Common myeloid progenitor, CD34-positive (primary cell): ENCODE data around the gene CEP135.

Experiments
- CTCF ChIA-PET: fragments of 350-600 bp; sonication (Branson Sonifier 250); formaldehyde crosslinking; loops from one replicate; lab custom pipeline; 2021; ENCODE audit warnings: antibody characterized with exemption; lab: Charles Lee
- POLR2A ChIA-PET: fragments of 350-600 bp; sonication (Branson Sonifier 250); formaldehyde crosslinking; loops from one replicate; lab custom pipeline; 2021; ENCODE audit warnings: antibody characterized with exemption; lab: Charles Lee
- DNase-seq, 3 donors: peaks; one replicate each; pipeline versions ENCODE4 v3.0.0 to v3.0.0-alpha.2; 2013
- H3K27ac ChIP-seq, 2 experiments: 1 replicate in 1 of 2; 2 replicates in 1 of 2; pipeline ENCODE4 v1.7.0; 2013; ENCODE audit warnings: inconsistent platforms in 2 of 2, low read length in 2 of 2, mild to moderate bottlenecking in 2 of 2, low read depth in 1 of 2, moderate library complexity in 1 of 2; ENCODE audit not compliant: severe bottlenecking in 2 of 2, insufficient read depth in 1 of 2, poor library complexity in 1 of 2
- H3K27me3 ChIP-seq, 5 experiments: replicated peaks in 2 of 5; 1 replicate in 3 of 5; 2 replicates in 2 of 5; pipeline versions ENCODE4 v1.6.1 to v1.7.0; 2013; ENCODE audit warnings: low read length in 4 of 5, mild to moderate bottlenecking in 2 of 5, moderate library complexity in 2 of 5, inconsistent platforms in 1 of 5; ENCODE audit not compliant: insufficient read depth in 5 of 5, control insufficient read depth in 4 of 5
- H3K36me3 ChIP-seq, 4 experiments: 1 replicate in 2 of 4; 2 replicates in 2 of 4; pipeline versions ENCODE4 v1.6.1 to v1.7.0; 2013; ENCODE audit warnings: low read length in 3 of 4, control low read depth in 1 of 4, mild to moderate bottlenecking in 1 of 4; ENCODE audit not compliant: control insufficient read depth in 4 of 4, insufficient read depth in 4 of 4
- H3K4me1 ChIP-seq, 4 experiments: 1 replicate in 3 of 4; 2 replicates in 1 of 4; pipeline versions ENCODE4 v1.6.1 to v1.7.1; 2013; ENCODE audit warnings: low read length in 3 of 4, mild to moderate bottlenecking in 3 of 4, control low read depth in 1 of 4, inconsistent platforms in 1 of 4, moderate library complexity in 1 of 4; ENCODE audit not compliant: control insufficient read depth in 4 of 4, insufficient read depth in 4 of 4; ENCODE audit errors: control extremely low read depth in 1 of 4
- H3K4me3 ChIP-seq, 7 experiments: 1 replicate in 4 of 7; 2 replicates in 3 of 7; pipeline versions ENCODE4 v1.5.1 to v1.7.0; 2013; ENCODE audit warnings: mild to moderate bottlenecking in 7 of 7, low read length in 6 of 7, moderate library complexity in 6 of 7, inconsistent platforms in 2 of 7, low read depth in 2 of 7, control low read depth in 1 of 7; ENCODE audit not compliant: insufficient read depth in 4 of 7, control insufficient read depth in 1 of 7; ENCODE audit errors: extremely low read depth in 1 of 7
- H3K9me3 ChIP-seq, 5 experiments: 1 replicate in 4 of 5; 2 replicates in 1 of 5; pipeline versions ENCODE4 v1.6.1 to v1.7.1; 2013; ENCODE audit warnings: low read length in 4 of 5, mild to moderate bottlenecking in 2 of 5, inconsistent platforms in 1 of 5, low read depth in 1 of 5, moderate library complexity in 1 of 5; ENCODE audit not compliant: control insufficient read depth in 4 of 5, insufficient read depth in 2 of 5; ENCODE audit errors: control extremely low read depth in 1 of 5
- WGBS: methylation state at CpG from one replicate; pipeline ENCODE4 v1.1.5; 2013; ENCODE audit not compliant: insufficient coverage; 5-methylcytosine and 5-hydroxymethylcytosine counted together

The CEP135 gene

DNA sequence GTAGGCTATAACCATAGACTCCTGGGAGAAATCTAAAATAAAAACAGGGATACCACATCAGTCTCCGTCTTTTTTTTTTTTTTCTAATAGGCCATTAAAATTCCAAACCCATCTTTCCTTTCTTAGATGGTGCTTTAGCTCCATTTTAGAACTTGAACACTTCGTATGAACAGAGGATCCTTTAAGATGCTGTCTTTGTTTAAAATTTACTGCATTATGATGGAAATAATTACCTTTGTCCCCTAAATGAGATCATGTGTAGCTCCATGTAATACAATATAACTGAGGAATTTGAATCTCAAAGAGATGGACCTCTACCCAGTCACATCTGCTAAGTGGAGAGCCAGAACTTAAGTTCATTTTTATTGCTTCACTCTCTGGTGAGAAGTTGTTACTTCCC lies 47.9 kb downstream of the CEP135 start:
- Histone ChIP-seq H3K27me3 (no peaks in the 10 kb centered on the region), H3K36me3 (peaks cover 34 to 50% (median 41%) of the 10 kb centered on the region in 4 experiments), H3K9me3 (peaks cover 0 to 5% (median 0%) of the 10 kb centered on the region in 5 experiments), H3K4me1 (no peaks in the 10 kb centered on the region), H3K4me3 (no peak overlapping the region), H3K27ac (no peak overlapping the region)
- ChIA-PET CTCF (interaction anchor here (0.5 kb wide), 1 partner anchor 96 kb away, joined by 3 read pairs; no protein-coding TSS in a partner anchor), POLR2A (interaction anchor here (1.0 kb wide), 1 partner anchor 13 kb away, joined by 3 read pairs; no protein-coding TSS in a partner anchor)
- DNase-seq = no peak
- WGBS = 100% methylated on average over 1 of the region's 2 CpGs

DNA sequence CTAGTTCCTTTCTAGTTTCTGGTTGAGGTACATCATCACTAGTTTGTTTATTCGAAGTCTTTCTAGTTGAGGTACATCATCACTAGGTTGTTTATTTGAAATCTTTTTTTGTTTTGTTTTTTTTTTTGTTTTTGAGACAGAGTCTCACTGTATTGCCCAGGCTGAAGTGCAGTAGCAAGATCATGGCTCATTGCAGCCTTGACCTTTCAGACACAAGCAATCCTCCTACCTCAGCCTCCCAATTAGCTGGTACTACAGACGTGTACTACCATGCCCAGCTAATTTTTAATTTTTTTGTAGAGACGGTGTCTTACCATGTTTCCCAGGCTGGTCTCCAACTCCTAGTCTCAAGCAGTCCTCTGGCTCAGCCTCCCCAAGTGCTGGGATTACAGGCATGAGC lies 54.9 kb downstream of the CEP135 start:
- Histone ChIP-seq H3K4me1 (peaks cover 0 to 3% (median 0%) of the 10 kb centered on the region in 4 experiments), H3K27me3 (no peaks in the 10 kb centered on the region), H3K4me3 (no peak overlapping the region), H3K36me3 (peaks cover 14 to 72% (median 35%) of the 10 kb centered on the region in 4 experiments), H3K9me3 (peaks cover 0 to 16% (median 2%) of the 10 kb centered on the region in 5 experiments), H3K27ac (no peak overlapping the region)
- CTCF ChIA-PET = no interaction called here
- WGBS = 100% methylated on average over 3 of the region's 3 CpGs
- DNase-seq = no peak
- POLR2A ChIA-PET = no interaction called here

DNA sequence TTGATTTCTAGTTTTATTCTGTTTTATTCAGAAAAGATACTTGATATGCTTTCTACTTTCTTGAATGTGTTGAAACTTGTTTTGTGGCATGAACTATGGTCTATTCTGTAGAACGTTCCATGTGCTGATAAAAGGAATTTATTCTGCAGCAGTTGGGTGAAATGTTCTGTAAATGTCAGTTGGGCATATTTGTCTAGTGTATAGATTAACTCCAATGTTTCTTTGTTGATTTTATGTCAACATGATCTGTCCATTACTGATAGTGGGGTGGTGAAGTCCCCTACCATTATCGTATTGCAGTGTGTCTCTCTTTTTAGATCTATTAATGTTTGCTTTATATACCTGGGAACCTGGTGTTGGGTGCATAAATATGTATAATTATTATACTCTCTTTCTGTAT lies 55.5 kb downstream of the CEP135 start:
- POLR2A ChIA-PET = no interaction called here
- Histone ChIP-seq H3K4me1 (peaks cover 0 to 3% (median 0%) of the 10 kb centered on the region in 4 experiments), H3K27ac (no peak overlapping the region), H3K36me3 (peaks cover 13 to 71% (median 32%) of the 10 kb centered on the region in 4 experiments), H3K4me3 (no peak overlapping the region), H3K27me3 (no peaks in the 10 kb centered on the region), H3K9me3 (peaks cover 0 to 16% (median 2%) of the 10 kb centered on the region in 5 experiments)
- DNase-seq = peak in 1 of 3 donors; percentile 28
- WGBS = 100% methylated on average over 1 of the region's 2 CpGs
- CTCF ChIA-PET = no interaction called here

DNA sequence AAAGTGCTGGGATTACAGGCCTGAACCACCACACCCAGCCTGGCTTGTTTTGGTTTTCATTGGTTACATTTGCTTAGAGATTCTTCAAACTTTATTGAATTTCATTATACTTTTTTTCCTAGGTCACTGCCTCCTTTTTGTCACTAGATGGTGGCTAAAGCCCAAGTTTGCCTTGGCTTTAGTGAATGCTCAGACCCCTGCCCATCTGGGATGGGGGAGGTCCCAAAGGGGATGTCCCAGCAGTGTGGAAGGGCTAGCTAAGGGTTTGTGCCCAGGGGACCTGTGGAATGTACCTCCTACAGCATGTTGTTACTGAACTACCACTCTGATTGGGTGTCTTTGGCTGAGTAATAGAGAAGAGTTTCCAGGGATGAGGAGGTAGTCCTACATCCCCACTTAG lies 58.4 kb downstream of the CEP135 start:
- peaks cover 0 to 9% (median under 1%) of the 10 kb centered on the region in 5 experiments for H3K9me3 ChIP-seq
- H3K36me3 ChIP-seq = peaks cover 11 to 60% (median 21%) of the 10 kb centered on the region in 4 experiments
- H3K4me1 ChIP-seq = peaks cover 0 to 3% (median 0%) of the 10 kb centered on the region in 4 experiments
- POLR2A ChIA-PET = no interaction called here
- no peak for DNase-seq
- CTCF ChIA-PET = no interaction called here
- no peak overlapping the region for H3K4me3 ChIP-seq
- no peaks in the 10 kb centered on the region for H3K27me3 ChIP-seq
- H3K27ac ChIP-seq = no peak overlapping the region

DNA sequence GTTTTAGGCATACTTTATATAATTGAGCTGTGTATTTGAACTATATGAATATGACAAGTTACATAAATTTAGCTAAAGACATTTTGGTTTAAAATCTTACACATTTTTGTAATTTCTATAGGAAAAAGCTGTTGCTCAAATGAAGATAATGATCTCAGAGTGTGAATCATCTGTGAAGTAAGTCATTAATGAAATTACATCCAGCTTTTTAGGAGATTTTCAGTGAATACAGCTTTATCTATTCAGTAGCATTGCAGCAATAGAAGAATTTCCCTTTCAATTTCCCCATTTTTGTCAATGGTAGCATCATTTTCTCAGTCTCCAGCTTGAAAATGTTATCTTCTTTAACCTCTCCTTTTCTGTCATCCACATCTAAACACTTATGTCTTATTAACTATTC lies 59.5 kb downstream of the CEP135 start:
- H3K27me3 ChIP-seq = no peaks in the 10 kb centered on the region
- POLR2A ChIA-PET = no interaction called here

DNA sequence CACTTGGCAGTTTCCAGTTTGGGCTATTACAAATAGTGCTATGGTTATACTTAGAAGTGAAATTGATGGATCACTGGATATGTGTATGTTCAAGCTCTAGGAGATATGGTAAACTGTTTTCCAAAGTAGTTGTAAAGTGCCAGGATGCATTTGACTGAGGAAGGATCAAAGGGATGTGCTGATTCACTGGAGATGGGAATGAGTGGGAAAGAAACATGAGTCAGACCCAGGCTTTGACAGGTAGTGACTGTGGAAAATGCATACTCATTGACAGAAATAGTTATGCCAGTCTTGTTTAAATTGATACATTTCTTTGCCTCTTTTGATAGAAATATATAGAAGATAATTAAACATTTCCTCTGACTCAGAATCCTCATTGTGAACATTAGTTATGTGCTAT lies 77.9 kb downstream of the CEP135 start:
- peaks cover 19 to 59% (median 38%) of the 10 kb centered on the region in 4 experiments for H3K36me3 ChIP-seq
- no peak overlapping the region for H3K4me3 ChIP-seq
- CTCF ChIA-PET = no interaction called here
- no peak for DNase-seq
- H3K27ac ChIP-seq = no peak overlapping the region
- H3K27me3 ChIP-seq = no peaks in the 10 kb centered on the region
- H3K4me1 ChIP-seq = no peaks in the 10 kb centered on the region
- POLR2A ChIA-PET = no interaction called here
- H3K9me3 ChIP-seq = peaks cover 0 to 8% (median 0%) of the 10 kb centered on the region in 5 experiments

More for the DNA sequence above, 59.5 kb downstream of the CEP135 start:
- Histone ChIP-seq H3K4me1 (peaks cover 0 to 3% (median 0%) of the 10 kb centered on the region in 4 experiments), H3K4me3 (no peak overlapping the region), H3K9me3 (peaks cover 0 to 2% (median 0%) of the 10 kb centered on the region in 5 experiments), H3K36me3 (peaks cover 8 to 61% (median 23%) of the 10 kb centered on the region in 4 experiments), H3K27ac (no peak overlapping the region)
- CTCF ChIA-PET = no interaction called here
- DNase-seq = no peak

DNA sequence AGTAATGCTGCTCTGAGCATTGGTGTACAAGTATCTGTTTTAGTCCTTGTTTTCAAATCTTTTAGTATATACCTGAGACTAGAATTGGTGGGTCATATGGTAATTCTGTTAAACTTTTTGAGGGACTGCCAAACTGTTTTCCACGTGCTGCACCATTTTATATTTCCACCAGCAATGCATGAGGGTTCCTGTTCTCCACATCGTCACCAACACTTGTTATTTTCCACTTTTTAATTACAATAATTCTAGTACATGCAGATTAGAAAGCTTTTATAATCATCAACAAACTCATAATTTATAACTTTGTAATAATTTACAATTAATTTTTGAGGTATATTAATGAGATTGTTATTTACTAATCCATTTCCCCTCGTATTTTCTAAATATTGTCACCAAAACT lies 79.4 kb downstream of the CEP135 start:
- H3K4me3 ChIP-seq = no peak overlapping the region
- H3K27me3 ChIP-seq = no peaks in the 10 kb centered on the region
- no peak for DNase-seq
- ChIA-PET POLR2A (no interaction called here), CTCF (interaction anchor here (0.6 kb wide), 1 partner anchor 30 kb away, joined by 3 read pairs; no protein-coding TSS in a partner anchor)
- peaks cover 0 to 8% (median 0%) of the 10 kb centered on the region in 5 experiments for H3K9me3 ChIP-seq
- no CpG with 5 or more reads among the region's 3 CpGs for WGBS
- H3K27ac ChIP-seq = no peak overlapping the region
- H3K36me3 ChIP-seq = peaks cover 19 to 53% (median 33%) of the 10 kb centered on the region in 4 experiments
- H3K4me1 ChIP-seq = no peaks in the 10 kb centered on the region
